ENCODE data around the gene ZNF729. TPM values are rescaled to one million over a fixed set of nuclear protein-coding genes. Genes with fewer than 3 reads are reported as not detected.

The ZNF729 gene
- total and polyA plus RNA-seq, 10 of the 15 experiments (the other 5 are each of a cell fraction or from before 2014, with no cell fraction given), result not detected

DNA sequence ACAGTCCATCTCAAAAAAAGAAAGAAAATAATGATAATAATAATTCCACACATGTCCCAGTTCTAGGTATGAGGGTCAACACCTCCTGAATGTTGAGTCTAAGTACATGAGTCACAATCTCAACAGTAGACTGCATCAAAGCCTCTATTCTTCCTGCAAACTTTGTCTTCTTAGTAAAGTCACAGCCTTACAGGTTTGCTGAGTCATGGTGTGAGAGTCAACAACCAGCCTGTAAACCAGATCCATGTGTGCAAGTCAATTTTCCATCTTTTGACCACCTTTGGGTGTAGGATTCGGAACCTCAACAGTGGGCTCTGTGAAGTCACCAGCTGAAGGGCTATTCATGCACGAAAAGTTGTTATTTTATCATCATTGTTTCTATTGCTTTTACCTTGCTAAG, 25.7 kb upstream of the ZNF729 start:
- Histone ChIP-seq H3K9me3 (replicated peaks; ENCODE audit: control insufficient read depth, insufficient read depth, low read length) (no peaks in the 10 kb centered on the region; the same call in 2 of the 3 replicates), H2AFZ (ENCODE audit: control insufficient read depth, low read depth, low read length) (no peak overlapping the region), H3K79me2 (ENCODE audit: control insufficient read depth, insufficient read depth, low read length) (no peaks in the 10 kb centered on the region), H3K27me3 (replicated peaks in 1 of 2; ENCODE audit: control insufficient read depth in 2 of 2, insufficient read depth in 2 of 2, low read length in 1 of 2) (no peaks in the 10 kb centered on the region), H4K20me1 (ENCODE audit: control insufficient read depth, insufficient read depth) (no peaks in the 10 kb centered on the region), H3K36me3 (ENCODE audit: control insufficient read depth in 2 of 2, insufficient read depth in 2 of 2, low read length in 1 of 2) (no peaks in the 10 kb centered on the region), H3K9ac (ENCODE audit: control insufficient read depth, insufficient read depth, low read length) (no peak overlapping the region), H3K4me2 (ENCODE audit: control insufficient read depth, insufficient read depth) (no peak overlapping the region), H3K4me1 (ENCODE audit: control insufficient read depth, insufficient read depth, low read length) (no peaks in the 10 kb centered on the region), H3K27ac (ENCODE audit: control insufficient read depth, insufficient read depth) (no peak overlapping the region), H3K4me3 (no peak overlapping the region)
- WGBS (ENCODE audit: insufficient coverage, insufficient replicate concordance, low lambda C conversion rate, missing lambda C conversion rate), result 9% methylated on average over 2 of the region's 2 CpGs
- no peak for TF ChIP-seq PAX5 (IDR thresholded peaks at IDR 0.05; ENCODE audit: borderline replicate concordance, low read depth, low read length)
- TF ChIP-seq, protein P1, sequence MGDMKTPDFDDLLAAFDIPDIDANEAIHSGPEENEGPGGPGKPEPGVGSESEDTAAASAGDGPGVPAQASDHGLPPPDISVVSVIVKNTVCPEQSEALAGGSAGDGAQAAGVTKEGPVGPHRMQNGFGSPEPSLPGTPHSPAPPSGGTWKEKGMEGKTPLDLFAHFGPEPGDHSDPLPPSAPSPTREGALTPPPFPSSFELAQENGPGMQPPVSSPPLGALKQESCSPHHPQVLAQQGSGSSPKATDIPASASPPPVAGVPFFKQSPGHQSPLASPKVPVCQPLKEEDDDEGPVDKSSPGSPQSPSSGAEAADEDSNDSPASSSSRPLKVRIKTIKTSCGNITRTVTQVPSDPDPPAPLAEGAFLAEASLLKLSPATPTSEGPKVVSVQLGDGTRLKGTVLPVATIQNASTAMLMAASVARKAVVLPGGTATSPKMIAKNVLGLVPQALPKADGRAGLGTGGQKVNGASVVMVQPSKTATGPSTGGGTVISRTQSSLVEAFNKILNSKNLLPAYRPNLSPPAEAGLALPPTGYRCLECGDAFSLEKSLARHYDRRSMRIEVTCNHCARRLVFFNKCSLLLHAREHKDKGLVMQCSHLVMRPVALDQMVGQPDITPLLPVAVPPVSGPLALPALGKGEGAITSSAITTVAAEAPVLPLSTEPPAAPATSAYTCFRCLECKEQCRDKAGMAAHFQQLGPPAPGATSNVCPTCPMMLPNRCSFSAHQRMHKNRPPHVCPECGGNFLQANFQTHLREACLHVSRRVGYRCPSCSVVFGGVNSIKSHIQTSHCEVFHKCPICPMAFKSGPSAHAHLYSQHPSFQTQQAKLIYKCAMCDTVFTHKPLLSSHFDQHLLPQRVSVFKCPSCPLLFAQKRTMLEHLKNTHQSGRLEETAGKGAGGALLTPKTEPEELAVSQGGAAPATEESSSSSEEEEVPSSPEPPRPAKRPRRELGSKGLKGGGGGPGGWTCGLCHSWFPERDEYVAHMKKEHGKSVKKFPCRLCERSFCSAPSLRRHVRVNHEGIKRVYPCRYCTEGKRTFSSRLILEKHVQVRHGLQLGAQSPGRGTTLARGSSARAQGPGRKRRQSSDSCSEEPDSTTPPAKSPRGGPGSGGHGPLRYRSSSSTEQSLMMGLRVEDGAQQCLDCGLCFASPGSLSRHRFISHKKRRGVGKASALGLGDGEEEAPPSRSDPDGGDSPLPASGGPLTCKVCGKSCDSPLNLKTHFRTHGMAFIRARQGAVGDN (IDR thresholded peaks at IDR 0.05), result no peak
- TF ChIP-seq, protein P2, sequence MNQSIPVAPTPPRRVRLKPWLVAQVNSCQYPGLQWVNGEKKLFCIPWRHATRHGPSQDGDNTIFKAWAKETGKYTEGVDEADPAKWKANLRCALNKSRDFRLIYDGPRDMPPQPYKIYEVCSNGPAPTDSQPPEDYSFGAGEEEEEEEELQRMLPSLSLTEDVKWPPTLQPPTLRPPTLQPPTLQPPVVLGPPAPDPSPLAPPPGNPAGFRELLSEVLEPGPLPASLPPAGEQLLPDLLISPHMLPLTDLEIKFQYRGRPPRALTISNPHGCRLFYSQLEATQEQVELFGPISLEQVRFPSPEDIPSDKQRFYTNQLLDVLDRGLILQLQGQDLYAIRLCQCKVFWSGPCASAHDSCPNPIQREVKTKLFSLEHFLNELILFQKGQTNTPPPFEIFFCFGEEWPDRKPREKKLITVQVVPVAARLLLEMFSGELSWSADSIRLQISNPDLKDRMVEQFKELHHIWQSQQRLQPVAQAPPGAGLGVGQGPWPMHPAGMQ (IDR thresholded peaks at IDR 0.05; ENCODE audit: borderline replicate concordance), result no peak
- no peak for TF ChIP-seq YBX1 (IDR thresholded peaks at IDR 0.05)
- TF ChIP-seq SP1 (IDR thresholded peaks at IDR 0.05; ENCODE audit: low read depth, low read length), result no peak
- no peak for TF ChIP-seq MXI1 (IDR thresholded peaks at IDR 0.05; ENCODE audit: low read depth, low read length)
- TF ChIP-seq, protein P3, sequence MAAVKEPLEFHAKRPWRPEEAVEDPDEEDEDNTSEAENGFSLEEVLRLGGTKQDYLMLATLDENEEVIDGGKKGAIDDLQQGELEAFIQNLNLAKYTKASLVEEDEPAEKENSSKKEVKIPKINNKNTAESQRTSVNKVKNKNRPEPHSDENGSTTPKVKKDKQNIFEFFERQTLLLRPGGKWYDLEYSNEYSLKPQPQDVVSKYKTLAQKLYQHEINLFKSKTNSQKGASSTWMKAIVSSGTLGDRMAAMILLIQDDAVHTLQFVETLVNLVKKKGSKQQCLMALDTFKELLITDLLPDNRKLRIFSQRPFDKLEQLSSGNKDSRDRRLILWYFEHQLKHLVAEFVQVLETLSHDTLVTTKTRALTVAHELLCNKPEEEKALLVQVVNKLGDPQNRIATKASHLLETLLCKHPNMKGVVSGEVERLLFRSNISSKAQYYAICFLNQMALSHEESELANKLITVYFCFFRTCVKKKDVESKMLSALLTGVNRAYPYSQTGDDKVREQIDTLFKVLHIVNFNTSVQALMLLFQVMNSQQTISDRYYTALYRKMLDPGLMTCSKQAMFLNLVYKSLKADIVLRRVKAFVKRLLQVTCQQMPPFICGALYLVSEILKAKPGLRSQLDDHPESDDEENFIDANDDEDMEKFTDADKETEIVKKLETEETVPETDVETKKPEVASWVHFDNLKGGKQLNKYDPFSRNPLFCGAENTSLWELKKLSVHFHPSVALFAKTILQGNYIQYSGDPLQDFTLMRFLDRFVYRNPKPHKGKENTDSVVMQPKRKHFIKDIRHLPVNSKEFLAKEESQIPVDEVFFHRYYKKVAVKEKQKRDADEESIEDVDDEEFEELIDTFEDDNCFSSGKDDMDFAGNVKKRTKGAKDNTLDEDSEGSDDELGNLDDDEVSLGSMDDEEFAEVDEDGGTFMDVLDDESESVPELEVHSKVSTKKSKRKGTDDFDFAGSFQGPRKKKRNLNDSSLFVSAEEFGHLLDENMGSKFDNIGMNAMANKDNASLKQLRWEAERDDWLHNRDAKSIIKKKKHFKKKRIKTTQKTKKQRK (IDR thresholded peaks at IDR 0.05; ENCODE audit: low read depth, low read length), result no peak
- TF ChIP-seq CEBPB (IDR thresholded peaks at IDR 0.05; ENCODE audit: borderline replicate concordance in 1 of 2, low read depth in 2 of 2, low read length in 2 of 2), result no peak
- TF ChIP-seq ZBED1 (IDR thresholded peaks at IDR 0.05; ENCODE audit: borderline replicate concordance), result no peak
- TF ChIP-seq PML (IDR thresholded peaks at IDR 0.05; ENCODE audit: low read length), result no peak
- TF ChIP-seq LARP7 (IDR thresholded peaks at IDR 0.05), result no peak
- no peak for TF ChIP-seq SMARCA5 (IDR thresholded peaks at IDR 0.05)
- TF ChIP-seq ETV6 (conservative IDR thresholded peaks at IDR 0.05 in 1 of 2, IDR thresholded peaks at IDR 0.05 in 1 of 2; ENCODE audit: borderline replicate concordance in 1 of 2, low read depth in 1 of 2), result no peak
- in situ Hi-C loops (cut with MboI), result no loop called here
- FAIRE-seq (no peak), DNase-seq (ENCODE audit: low read depth, low spot score) (no peak), ATAC-seq (no peak)
- ChIA-PET SMC1A (ENCODE audit: uncharacterized antibody, unreplicated experiment) (no interaction called here), POLR2A (no interaction called here), RAD21 (ENCODE audit: unreplicated experiment) (no interaction called here), CTCF (no interaction called here)
- no TSS peak for BruUV-seq (replicated peaks)
- intact Hi-C loops (cut with micrococcal nuclease; ENCODE audit: unreplicated experiment), result no loop called here
